RWPE2 (cell line): ENCODE measurements around the gene ARMH4.

ENCODE experiments used
- ATAC-seq: fragments of 200-7000 bp; cut with Tn5 transposase; 3 replicates; pipeline ENCODE4 v1.9.1; 2021; ENCODE audit warnings: low read depth
- DNase-seq: peaks from one replicate; pipeline ENCODE4 v3.0.0-alpha.2; 2020; ENCODE audit warnings: low spot score
- H3K27ac ChIP-seq: fragments of 450-650 bp; 2 replicates; pipeline ENCODE4 v1.5.1; 2017; ENCODE audit warnings: mild to moderate bottlenecking; ENCODE audit not compliant: poor library complexity, severe bottlenecking
- H3K27me3 ChIP-seq: fragments of 250-450 bp; sonication (Bioruptor Pico); 2 replicates; pipeline ENCODE4 v1.5.1; 2021; ENCODE audit warnings: mild to moderate bottlenecking, moderate library complexity; ENCODE audit not compliant: insufficient read depth, poor library complexity, severe bottlenecking
- H3K36me3 ChIP-seq: fragments of 250-450 bp; sonication (Bioruptor Pico); 2 replicates; pipeline ENCODE4 v1.5.1; 2020; ENCODE audit warnings: low read depth, mild to moderate bottlenecking, moderate library complexity
- H3K4me1 ChIP-seq: fragments of 250-450 bp; sonication (Bioruptor Pico); 2 replicates; pipeline ENCODE4 v1.5.1; 2021; ENCODE audit warnings: mild to moderate bottlenecking, moderate library complexity; ENCODE audit not compliant: insufficient read depth, poor library complexity, severe bottlenecking
- H3K4me3 ChIP-seq: fragments of 250-450 bp; sonication (Bioruptor Pico); 2 replicates; pipeline ENCODE4 v1.5.1; 2021; ENCODE audit warnings: mild to moderate bottlenecking, moderate library complexity; ENCODE audit not compliant: severe bottlenecking
- H3K9me3 ChIP-seq: fragments of 250-450 bp; sonication (Bioruptor Pico); 2 replicates; pipeline ENCODE4 v1.5.1; 2021; ENCODE audit warnings: mild to moderate bottlenecking, moderate library complexity; ENCODE audit not compliant: severe bottlenecking
- TF ChIP-seq, protein P1 (sequence below): fragments of 450-650 bp; IDR thresholded peaks from one replicate; pipeline ENCODE4 v1.5.1; 2017; ENCODE audit warnings: mild to moderate bottlenecking, moderate library complexity; ENCODE audit not compliant: poor library complexity, severe bottlenecking

The ARMH4 gene

DNA sequence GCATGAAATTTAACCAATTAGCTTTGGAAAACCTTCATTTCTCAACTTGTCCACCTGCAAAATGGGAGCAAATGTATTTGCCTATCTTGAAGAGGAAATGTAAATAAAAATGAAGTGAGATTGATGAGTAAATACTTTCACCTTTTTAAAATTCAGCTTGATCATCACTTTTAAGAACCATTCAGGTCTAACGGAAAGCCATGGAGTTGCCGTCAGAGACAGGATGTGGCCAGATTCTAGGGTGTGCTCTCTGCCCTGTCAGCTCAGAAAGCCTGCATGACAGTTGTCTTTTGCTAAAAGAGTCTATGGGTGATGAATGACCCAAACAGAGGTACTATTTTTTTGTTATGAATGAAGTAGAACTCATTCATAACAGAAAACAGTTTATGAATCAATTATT lies 181.8 kb downstream of the ARMH4 start:
- ATAC-seq (no peak), DNase-seq (no peak)
- TF ChIP-seq, protein P1, sequence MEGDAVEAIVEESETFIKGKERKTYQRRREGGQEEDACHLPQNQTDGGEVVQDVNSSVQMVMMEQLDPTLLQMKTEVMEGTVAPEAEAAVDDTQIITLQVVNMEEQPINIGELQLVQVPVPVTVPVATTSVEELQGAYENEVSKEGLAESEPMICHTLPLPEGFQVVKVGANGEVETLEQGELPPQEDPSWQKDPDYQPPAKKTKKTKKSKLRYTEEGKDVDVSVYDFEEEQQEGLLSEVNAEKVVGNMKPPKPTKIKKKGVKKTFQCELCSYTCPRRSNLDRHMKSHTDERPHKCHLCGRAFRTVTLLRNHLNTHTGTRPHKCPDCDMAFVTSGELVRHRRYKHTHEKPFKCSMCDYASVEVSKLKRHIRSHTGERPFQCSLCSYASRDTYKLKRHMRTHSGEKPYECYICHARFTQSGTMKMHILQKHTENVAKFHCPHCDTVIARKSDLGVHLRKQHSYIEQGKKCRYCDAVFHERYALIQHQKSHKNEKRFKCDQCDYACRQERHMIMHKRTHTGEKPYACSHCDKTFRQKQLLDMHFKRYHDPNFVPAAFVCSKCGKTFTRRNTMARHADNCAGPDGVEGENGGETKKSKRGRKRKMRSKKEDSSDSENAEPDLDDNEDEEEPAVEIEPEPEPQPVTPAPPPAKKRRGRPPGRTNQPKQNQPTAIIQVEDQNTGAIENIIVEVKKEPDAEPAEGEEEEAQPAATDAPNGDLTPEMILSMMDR = no peak
- H3K9me3 ChIP-seq = no peaks in the 10 kb centered on the region
- no peak overlapping the region for H3K4me3 ChIP-seq
- no peak overlapping the region for H3K27ac ChIP-seq
- peaks cover 17% of the 10 kb centered on the region for H3K27me3 ChIP-seq
- H3K36me3 ChIP-seq = no peaks in the 10 kb centered on the region
- no peaks in the 10 kb centered on the region for H3K4me1 ChIP-seq

DNA sequence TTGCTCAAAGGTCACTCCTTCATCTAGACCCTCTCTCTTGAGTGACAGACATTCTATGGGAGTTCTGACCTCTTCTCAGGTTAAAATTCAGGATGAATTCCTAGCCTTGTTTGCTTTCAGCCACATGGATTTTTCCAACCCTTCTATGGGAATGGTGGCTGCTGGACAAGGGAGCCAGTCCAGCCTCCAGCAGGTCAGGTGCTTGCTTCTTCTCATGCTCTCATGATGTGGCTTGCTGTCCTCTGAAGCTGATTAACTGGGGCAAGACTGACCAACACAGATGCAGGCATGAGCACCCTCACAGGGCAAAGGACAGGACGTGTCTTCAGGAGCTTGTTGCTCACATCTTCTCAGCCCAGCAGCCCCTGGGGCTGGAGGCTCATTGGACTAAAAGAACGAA lies 188.9 kb downstream of the ARMH4 start:
- Histone ChIP-seq H3K27me3 (peaks cover 6% of the 10 kb centered on the region), H3K36me3 (no peaks in the 10 kb centered on the region), H3K4me1 (no peaks in the 10 kb centered on the region), H3K9me3 (no peaks in the 10 kb centered on the region), H3K27ac (no peak overlapping the region), H3K4me3 (no peak overlapping the region)
- no peak for ATAC-seq
- TF ChIP-seq, protein P1 = no peak
- DNase-seq = no peak

DNA sequence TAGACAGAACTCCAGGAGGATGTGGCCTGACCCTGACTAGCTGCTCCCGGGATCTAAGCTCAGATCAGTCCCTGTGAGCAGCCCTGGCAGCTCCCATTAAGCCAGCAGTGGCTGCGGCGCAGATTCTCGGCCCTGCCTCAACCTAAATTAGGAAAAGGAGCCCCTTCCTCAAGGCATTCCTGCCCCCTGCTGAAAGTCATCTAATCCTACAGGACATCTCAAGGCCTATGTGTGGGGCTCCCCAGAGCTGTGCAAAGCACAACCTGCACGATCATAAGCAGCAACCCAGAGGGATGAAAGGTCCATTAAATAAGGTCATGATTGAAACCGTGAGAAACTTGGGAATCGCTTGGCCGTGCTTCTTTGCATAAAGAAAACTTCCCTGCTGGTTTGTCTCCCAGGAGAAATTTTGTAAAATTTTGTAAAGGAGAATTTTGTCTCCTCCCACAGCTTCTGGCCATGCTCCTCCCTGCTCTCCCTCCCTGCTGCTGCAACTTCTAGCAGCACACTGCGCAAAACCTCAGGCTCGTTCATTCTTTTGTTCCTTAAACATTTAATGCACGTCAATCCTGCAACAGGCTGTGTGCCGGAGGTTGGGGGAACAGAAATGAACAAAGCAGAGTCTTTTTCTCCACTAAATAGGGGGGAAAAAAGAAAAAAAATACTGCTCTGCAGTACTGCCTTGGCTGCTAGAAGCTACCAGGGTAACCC lies 189.5 kb downstream of the ARMH4 start:
- Histone ChIP-seq H3K4me3 (no peak overlapping the region), H3K27ac (no peak overlapping the region), H3K27me3 (peaks cover 2% of the 10 kb centered on the region), H3K9me3 (no peaks in the 10 kb centered on the region), H3K36me3 (no peaks in the 10 kb centered on the region), H3K4me1 (no peaks in the 10 kb centered on the region)
- ATAC-seq (peak; percentile 28; the same call in 1 of the 3 replicates), DNase-seq (no peak)
- TF ChIP-seq, protein P1 = no peak

DNA sequence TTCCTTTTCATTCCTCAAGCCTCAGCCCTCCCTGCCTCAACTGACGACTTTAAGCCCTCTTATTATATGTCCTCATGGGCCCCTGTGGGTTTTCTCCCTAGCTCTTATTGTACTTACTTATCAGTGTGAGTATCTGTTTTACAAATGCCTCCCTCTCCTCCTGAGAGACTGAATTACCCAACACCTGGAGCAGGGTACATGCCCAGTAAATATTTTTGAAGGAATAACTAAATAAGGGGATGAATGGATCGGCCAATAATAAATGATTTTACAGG lies 190.3 kb downstream of the ARMH4 start:
- DNase-seq (no peak), ATAC-seq (no peak)
- Histone ChIP-seq H3K27me3 (peaks cover 2% of the 10 kb centered on the region), H3K9me3 (no peaks in the 10 kb centered on the region), H3K4me1 (no peaks in the 10 kb centered on the region), H3K4me3 (no peak overlapping the region), H3K27ac (no peak overlapping the region), H3K36me3 (no peaks in the 10 kb centered on the region)
- TF ChIP-seq, protein P1 = no peak

DNA sequence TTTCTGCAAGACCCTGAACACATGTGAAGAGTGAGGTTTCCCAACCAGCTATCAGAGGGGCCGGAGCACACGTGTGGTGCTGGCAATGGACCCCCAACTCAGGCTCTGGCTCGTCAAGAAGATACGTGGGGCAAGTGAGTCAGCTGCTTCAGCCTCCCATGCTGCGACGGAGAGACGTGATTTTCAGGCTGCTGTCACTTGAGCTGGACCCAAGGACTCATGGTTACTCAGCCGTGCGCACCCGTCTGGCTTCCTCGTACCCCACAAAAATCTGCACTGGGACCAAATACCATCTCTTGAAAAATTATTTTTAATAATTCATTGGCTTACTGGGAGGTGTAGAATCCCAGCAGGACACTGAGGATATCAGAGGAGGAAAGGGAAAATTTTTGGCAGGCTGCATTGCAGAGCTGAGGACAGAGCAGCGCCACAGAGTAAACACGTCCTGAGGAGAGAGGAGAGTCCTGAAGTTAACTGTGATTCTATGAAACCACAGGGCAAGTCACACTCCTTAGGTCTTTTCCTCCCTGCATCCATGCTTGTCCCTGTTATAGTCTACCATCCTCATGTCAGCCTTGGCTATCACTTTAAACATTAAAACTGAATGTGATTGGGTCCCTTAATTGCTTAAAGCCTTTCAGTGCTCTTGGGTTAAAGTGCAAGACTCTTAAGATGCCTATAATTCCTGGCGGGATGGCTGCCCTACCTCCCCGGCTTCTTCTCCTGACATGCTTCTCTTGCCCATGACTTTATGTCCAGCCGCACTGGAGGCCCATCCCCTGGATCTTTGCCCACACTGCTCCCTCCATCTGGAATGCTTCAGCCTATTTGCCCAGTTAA lies 190.8 kb downstream of the ARMH4 start:
- Histone ChIP-seq H3K4me3 (no peak overlapping the region), H3K27ac (no peak overlapping the region), H3K27me3 (no peaks in the 10 kb centered on the region), H3K4me1 (no peaks in the 10 kb centered on the region), H3K9me3 (no peaks in the 10 kb centered on the region), H3K36me3 (no peaks in the 10 kb centered on the region)
- ATAC-seq (no peak), DNase-seq (no peak)
- TF ChIP-seq, protein P1 = no peak
